Measurements from ENCODE around the gene USP34.
"Not testable (repeated sequence)": the region's sequence is repeated elsewhere in the genome, so short reads cannot be mapped to it uniquely, and the experiment has no call there.

Gene USP34

DNA sequence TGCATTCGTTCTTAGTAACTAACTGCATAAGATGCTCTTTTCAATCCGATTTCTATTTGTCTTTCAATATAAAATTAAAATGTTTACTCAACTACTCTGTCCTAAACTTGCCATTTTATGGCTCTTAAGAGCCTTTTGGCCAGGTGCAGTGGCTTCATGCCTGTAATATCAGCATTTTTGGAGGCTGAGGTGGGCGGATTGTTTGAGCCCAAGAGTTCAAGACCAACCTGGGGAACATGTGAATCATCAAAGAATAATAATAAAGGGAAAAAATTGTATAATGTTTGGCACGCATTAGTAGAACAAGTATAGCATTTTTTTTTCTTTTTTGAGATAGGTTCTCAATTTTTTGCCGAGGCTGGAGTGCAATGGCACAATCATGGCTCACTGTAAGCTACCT is 216.4 kb downstream of the USP34 start:
- DNase-seq (ENCODE audit: low read depth in 4 of 4, low spot score in 1 of 4), result no peak

GRCh38 chr2:61253136-61253535 is 217.8 kb downstream of the USP34 start:
- no peak for DNase-seq (ENCODE audit: low read depth in 4 of 4, low spot score in 1 of 4)

- DNase-seq (ENCODE audit: low read depth in 4 of 4, low spot score in 1 of 4), result no peak
Observed at GRCh38 chr2:61252031-61252430, 218.9 kb downstream of the USP34 start.

DNA sequence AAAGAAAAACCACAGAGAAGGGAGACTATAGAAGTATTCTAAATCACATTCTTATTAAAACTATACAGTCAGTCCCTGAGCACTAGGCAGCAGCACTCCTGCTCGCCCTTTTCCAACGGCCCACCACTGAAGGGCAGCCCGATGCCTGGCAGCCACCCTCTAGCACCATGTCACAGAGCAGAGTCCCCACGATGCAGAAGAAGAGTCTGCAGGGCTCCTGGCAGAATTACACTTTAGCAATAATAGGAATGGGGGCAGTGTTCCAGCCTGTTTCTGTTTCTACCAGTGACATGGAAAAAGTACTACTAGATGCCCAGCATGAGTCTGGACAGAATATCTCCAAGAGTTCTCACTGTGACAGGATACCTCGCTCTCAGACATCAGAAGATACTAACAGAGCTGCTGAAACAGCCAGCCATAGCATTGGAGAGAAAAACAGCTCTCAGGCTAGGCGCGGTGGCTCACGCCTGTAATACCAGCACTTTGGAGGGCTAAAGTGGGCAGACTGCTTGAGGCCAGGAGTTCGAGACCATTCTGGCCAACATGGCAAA is 221.3 kb downstream of the USP34 start:
- DNase-seq (ENCODE audit: low read depth in 4 of 4, low spot score in 1 of 4), result no peak

DNA sequence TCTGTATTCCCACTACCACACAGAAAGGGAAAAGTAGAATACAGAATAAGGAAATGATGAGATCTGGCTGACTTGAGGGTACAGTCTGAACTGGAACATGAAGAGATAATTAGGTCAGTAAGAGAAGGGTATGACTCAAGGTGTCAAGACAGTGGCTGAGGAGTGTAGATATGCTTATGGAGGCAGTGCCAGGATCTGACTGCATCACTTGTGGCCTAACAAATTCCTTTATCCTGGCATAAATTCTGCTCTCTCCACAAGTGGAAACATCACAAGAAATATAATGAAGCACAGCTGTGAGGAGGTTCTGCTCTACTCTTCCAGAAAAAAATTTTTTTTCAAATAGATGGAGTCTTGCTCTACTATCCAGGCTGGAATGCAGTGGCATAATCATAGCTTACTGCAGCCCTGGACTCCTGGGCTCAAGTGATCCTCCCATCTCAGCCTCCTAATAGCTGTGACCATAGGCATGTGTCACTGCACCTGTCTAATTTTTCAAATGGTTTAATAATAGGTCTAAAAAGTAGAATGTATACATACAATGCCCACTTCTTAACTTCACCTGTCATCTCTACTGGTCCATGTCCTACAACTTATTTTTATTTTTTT is 223.6 kb downstream of the USP34 start:
- DNase-seq (ENCODE audit: low read depth in 4 of 4, low spot score in 1 of 4), result no peak

DNA sequence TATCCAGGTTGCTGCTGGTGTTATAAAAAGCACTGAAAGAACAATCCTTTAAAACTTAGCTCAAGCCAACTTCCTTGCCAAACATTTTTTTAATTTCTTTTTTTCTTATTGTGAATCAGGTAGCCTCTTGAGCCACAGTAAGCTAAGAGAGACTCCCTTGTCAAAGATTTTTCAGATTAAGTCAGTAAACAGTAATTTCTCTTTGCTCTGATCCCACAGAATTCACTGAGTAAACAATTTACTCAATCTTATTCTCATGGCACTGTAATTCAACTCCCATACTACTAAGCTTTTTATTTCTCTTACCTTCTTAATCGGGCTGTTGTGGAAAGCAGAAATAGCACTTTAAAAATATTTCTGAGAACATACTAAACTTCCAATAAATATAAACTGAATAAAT is 226.2 kb downstream of the USP34 start:
- DNase-seq (ENCODE audit: low read depth in 4 of 4, low spot score in 1 of 4), result no peak

- no peak for DNase-seq (ENCODE audit: low read depth in 4 of 4, low spot score in 1 of 4)
Observed at GRCh38 chr2:61241266-61241665, 229.6 kb downstream of the USP34 start.

DNA sequence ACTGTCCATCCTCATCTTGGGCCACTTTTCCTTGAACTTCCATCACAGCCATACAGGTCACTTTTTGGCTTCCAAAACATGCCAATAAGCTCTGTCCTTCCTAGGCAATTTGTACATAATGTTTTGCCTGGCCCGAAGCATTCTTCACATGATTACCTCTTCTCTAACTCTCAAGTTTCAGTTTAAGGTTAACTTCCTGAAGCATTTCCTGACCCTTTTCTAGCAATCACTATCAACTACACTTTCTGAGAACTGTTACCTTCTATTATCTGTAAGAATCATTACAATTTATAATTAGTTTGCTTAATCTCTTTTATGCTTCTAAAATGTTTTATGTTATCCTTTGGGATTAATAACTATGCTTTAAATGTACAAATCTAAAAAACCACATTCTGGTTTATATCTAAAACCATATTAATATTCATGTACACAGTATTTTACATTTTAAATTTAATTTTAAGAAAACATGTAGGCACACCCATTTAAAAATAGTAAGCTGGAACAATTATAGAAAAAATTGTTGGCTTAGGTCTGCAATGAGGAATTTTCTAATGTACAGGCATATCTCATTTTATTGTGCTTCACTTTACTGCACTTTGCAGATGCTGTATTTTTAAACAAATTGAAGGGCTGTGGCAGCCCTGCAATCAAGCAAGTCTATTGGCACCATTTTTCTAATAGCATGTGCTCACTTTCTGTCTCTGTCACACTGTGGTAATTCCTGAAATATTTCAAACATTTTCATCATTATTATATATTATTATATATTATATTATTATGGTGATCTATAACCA is 232.5 kb downstream of the USP34 start:
- no peak for DNase-seq (ENCODE audit: low read depth in 4 of 4, low spot score in 1 of 4)

DNA sequence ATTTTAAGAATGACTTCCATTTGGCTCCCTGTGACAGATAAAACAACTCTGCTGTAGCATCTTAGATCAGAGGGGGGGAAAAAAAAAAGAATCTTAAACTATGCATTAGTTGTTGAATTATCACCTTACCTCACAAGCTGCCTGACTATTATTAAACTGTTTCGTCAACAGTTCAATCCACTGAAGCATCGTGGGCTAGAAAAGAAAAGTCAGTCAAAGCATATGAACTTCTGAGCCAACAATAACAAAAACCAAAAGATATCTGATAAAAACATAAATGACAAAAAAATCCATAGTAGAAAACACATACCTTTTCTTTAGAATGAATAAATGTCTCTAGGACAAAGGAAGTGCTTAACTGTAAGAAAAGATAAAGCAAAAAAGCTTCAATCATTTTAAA is 235.2 kb downstream of the USP34 start:
- no peak for DNase-seq (ENCODE audit: low read depth in 4 of 4, low spot score in 1 of 4)

- no peak for DNase-seq (ENCODE audit: low read depth in 4 of 4, low spot score in 1 of 4)
Observed at GRCh38 chr2:61233581-61233980, 237.3 kb downstream of the USP34 start.

GRCh38 chr2:61229936-61230335 is 241.0 kb downstream of the USP34 start:
- DNase-seq (ENCODE audit: low read depth in 4 of 4, low spot score in 1 of 4), result no peak

GRCh38 chr2:61222567-61222966 is 248.3 kb downstream of the USP34 start:
- no peak for DNase-seq (ENCODE audit: low read depth in 4 of 4, low spot score in 1 of 4)

DNA sequence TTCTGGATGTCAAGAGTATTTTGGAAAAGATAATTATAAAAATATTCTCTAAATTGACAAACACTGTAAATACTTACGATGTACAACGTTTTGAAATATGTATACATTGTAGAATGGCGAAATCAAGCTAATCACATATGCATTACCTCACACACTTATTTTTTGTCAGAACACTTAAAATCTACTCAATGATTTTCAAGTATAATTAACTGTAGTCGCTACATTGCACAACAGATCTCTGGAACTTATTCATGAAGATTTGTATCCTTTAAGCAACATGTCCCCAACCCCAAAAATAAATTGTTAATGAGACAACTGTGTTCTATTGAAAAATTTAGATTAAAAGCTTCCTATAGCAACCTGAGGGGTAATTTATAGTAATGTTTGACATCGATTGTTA is 249.1 kb downstream of the USP34 start:
- no peak for DNase-seq (ENCODE audit: low read depth in 4 of 4, low spot score in 1 of 4)

GRCh38 chr2:61220768-61221167 is 250.1 kb downstream of the USP34 start:
- no peak for DNase-seq (ENCODE audit: low read depth in 4 of 4, low spot score in 1 of 4)

DNA sequence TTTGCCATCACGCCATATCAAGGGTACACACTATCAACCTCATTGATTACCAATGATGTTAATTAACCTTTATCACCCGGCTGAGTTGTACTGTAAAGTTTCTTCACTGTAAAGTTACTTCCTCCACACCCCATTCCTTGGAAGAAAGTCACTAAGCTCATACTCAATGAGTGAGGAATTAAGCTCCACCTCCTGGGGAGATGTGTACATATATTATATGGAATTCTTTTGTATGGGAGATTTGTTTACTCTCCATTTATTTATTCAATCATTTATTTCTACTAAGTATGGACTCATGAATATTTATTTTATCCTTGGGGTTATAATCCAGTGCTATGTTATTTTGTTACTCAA is 252.1 kb downstream of the USP34 start:
- DNase-seq (ENCODE audit: low read depth in 4 of 4, low spot score in 1 of 4), result no peak

- no peak for DNase-seq (ENCODE audit: low read depth in 4 of 4, low spot score in 1 of 4)
Observed at GRCh38 chr2:61218076-61218816, 252.6 kb downstream of the USP34 start.

GRCh38 chr2:61214171-61214570 is 256.7 kb downstream of the USP34 start:
- no peak for DNase-seq (ENCODE audit: low read depth in 4 of 4, low spot score in 1 of 4)

GRCh38 chr2:61210332-61210981 is 260.4 kb downstream of the USP34 start:
- DNase-seq (ENCODE audit: low read depth in 4 of 4, low spot score in 1 of 4), result no peak

DNA sequence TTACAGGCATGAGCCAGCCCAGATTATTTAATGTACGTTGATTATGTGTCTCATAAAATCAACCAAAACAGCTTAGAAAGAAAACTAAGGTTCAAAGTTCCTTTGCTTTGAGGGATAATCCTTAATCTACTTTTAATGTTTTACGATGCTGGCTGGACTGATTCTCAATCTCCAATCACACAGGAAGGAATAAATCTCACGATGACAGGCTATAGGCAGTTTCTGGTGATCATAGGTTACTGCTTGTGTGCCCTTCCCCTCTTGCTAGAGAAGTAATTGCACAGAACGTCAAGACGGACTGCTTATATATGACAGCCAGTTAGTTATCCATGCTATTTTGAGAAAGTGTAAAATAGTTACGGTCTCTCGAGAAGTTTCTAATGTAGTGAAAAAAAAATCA is 265.8 kb downstream of the USP34 start:
- DNase-seq (ENCODE audit: low read depth in 4 of 4, low spot score in 1 of 4), result no peak

- DNase-seq (ENCODE audit: low read depth in 4 of 4, low spot score in 1 of 4), result no peak
Observed at GRCh38 chr2:61196671-61197070, 274.2 kb downstream of the USP34 start.

DNA sequence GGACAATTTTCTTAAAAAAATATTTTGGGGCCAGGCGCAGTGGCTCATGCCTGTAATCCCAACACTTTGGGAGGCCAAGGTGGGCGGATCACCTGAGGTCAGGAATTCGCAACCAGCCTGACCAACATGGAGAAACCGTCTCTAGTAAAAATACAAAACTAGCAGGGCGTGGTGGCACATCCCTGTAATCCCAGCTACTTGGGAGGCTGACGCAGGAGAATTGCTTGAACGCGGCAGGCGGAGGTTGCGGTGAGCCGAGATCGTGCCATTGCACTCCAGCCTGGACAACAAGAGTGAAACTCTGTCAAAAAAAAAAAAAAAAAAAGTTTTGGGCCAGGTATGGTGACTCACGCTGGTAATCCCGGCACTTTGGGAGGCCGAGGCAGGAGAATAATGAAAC is 276.2 kb downstream of the USP34 start:
- not testable (repeated sequence) for DNase-seq (ENCODE audit: low read depth in 4 of 4, low spot score in 1 of 4)

Measured in stimulated activated CD4-positive, alpha-beta T cell treated with anti-CD3 and anti-CD28 coated beads, Interleukin-1b, Interleukin-23, amount 100 ng/mL, for 24 hours (primary cell).